ENCODE results near the gene ELAPOR2.

ELAPOR2 gene

GRCh38 chr7:87032604-87033339 is 26.7 kb downstream of the ELAPOR2 start:
- Histone ChIP-seq H3K36me3 (ENCODE audit: insufficient read depth, low read length) (no peaks in the 10 kb centered on the region), H3K4me1 (ENCODE audit: insufficient read depth, low read length) (peaks cover 9% of the 10 kb centered on the region), H3K4me3 (ENCODE audit: low read length) (no peak overlapping the region)

GRCh38 chr7:87029078-87029477 is 30.4 kb downstream of the ELAPOR2 start:
- H3K4me1 ChIP-seq (ENCODE audit: insufficient read depth, low read length): peaks cover 9% of the 10 kb centered on the region
- H3K9me3 ChIP-seq (ENCODE audit: low read length): no peaks in the 10 kb centered on the region
- no peaks in the 10 kb centered on the region for H3K36me3 ChIP-seq (ENCODE audit: insufficient read depth, low read length)
- no peak overlapping the region for H3K4me3 ChIP-seq (ENCODE audit: low read length)
- H3K27me3 ChIP-seq (ENCODE audit: insufficient read depth, low read length): no peaks in the 10 kb centered on the region
- H2AFZ ChIP-seq (ENCODE audit: low read depth, low read length): no peak overlapping the region

More at GRCh38 chr7:87032604-87033339, 26.7 kb downstream of the ELAPOR2 start:
- Histone ChIP-seq H3K9me3 (ENCODE audit: low read length) (no peaks in the 10 kb centered on the region), H2AFZ (ENCODE audit: low read depth, low read length) (no peak overlapping the region), H3K27me3 (ENCODE audit: insufficient read depth, low read length) (no peaks in the 10 kb centered on the region)

- H3K4me3 ChIP-seq (ENCODE audit: low read length): no peak overlapping the region
- H3K9me3 ChIP-seq (ENCODE audit: low read length): no peaks in the 10 kb centered on the region
- H2AFZ ChIP-seq (ENCODE audit: low read depth, low read length): no peak overlapping the region
- no peaks in the 10 kb centered on the region for H3K27me3 ChIP-seq (ENCODE audit: insufficient read depth, low read length)
- H3K4me1 ChIP-seq (ENCODE audit: insufficient read depth, low read length): peaks cover 9% of the 10 kb centered on the region
- H3K36me3 ChIP-seq (ENCODE audit: insufficient read depth, low read length): no peaks in the 10 kb centered on the region
Observed at GRCh38 chr7:87028636-87029035, 30.8 kb downstream of the ELAPOR2 start.

GRCh38 chr7:87027900-87028299 is 31.6 kb downstream of the ELAPOR2 start:
- Histone ChIP-seq H3K36me3 (ENCODE audit: insufficient read depth, low read length) (no peaks in the 10 kb centered on the region), H3K27me3 (ENCODE audit: insufficient read depth, low read length) (no peaks in the 10 kb centered on the region), H3K9me3 (ENCODE audit: low read length) (no peaks in the 10 kb centered on the region), H3K4me1 (ENCODE audit: insufficient read depth, low read length) (peaks cover 9% of the 10 kb centered on the region), H3K4me3 (ENCODE audit: low read length) (no peak overlapping the region), H2AFZ (ENCODE audit: low read depth, low read length) (no peak overlapping the region)

- Histone ChIP-seq H3K36me3 (ENCODE audit: insufficient read depth, low read length) (no peaks in the 10 kb centered on the region), H3K4me1 (ENCODE audit: insufficient read depth, low read length) (no peaks in the 10 kb centered on the region), H3K27me3 (ENCODE audit: insufficient read depth, low read length) (no peaks in the 10 kb centered on the region), H2AFZ (ENCODE audit: low read depth, low read length) (no peak overlapping the region), H3K9me3 (ENCODE audit: low read length) (no peaks in the 10 kb centered on the region), H3K4me3 (ENCODE audit: low read length) (no peak overlapping the region)
Observed at GRCh38 chr7:87021285-87021684, 38.2 kb downstream of the ELAPOR2 start.

- H3K9me3 ChIP-seq (ENCODE audit: low read length): no peaks in the 10 kb centered on the region
- no peaks in the 10 kb centered on the region for H3K27me3 ChIP-seq (ENCODE audit: insufficient read depth, low read length)
- no peaks in the 10 kb centered on the region for H3K36me3 ChIP-seq (ENCODE audit: insufficient read depth, low read length)
- no peaks in the 10 kb centered on the region for H3K4me1 ChIP-seq (ENCODE audit: insufficient read depth, low read length)
- H2AFZ ChIP-seq (ENCODE audit: low read depth, low read length): no peak overlapping the region
- no peak overlapping the region for H3K4me3 ChIP-seq (ENCODE audit: low read length)
Observed at GRCh38 chr7:87016606-87017005, 42.8 kb downstream of the ELAPOR2 start.

- Histone ChIP-seq H2AFZ (ENCODE audit: low read depth, low read length) (no peak overlapping the region), H3K27me3 (ENCODE audit: insufficient read depth, low read length) (no peaks in the 10 kb centered on the region), H3K9me3 (ENCODE audit: low read length) (no peaks in the 10 kb centered on the region), H3K4me3 (ENCODE audit: low read length) (no peak overlapping the region), H3K4me1 (ENCODE audit: insufficient read depth, low read length) (no peaks in the 10 kb centered on the region), H3K36me3 (ENCODE audit: insufficient read depth, low read length) (no peaks in the 10 kb centered on the region)
Observed at GRCh38 chr7:87013840-87014190, 45.6 kb downstream of the ELAPOR2 start.

GRCh38 chr7:87013136-87013839 is 46.2 kb downstream of the ELAPOR2 start:
- no peak overlapping the region for H3K4me3 ChIP-seq (ENCODE audit: low read length)
- H3K27me3 ChIP-seq (ENCODE audit: insufficient read depth, low read length): no peaks in the 10 kb centered on the region
- H2AFZ ChIP-seq (ENCODE audit: low read depth, low read length): no peak overlapping the region
- H3K4me1 ChIP-seq (ENCODE audit: insufficient read depth, low read length): no peaks in the 10 kb centered on the region
- H3K36me3 ChIP-seq (ENCODE audit: insufficient read depth, low read length): no peaks in the 10 kb centered on the region
- H3K9me3 ChIP-seq (ENCODE audit: low read length): no peaks in the 10 kb centered on the region
